Fibroblast of mammary gland (primary cell): ENCODE data around the gene EIF2S2.

Source experiments
- DNase-seq: peaks from one replicate; pipeline ENCODE4 v3.0.0-alpha.2; 2010; ENCODE audit warnings: low read depth
- H3K4me3 ChIP-seq: 2 replicates; pipeline ENCODE4 v1.5.1; 2011; ENCODE audit warnings: low read depth, mild to moderate bottlenecking, low read length, moderate library complexity; ENCODE audit not compliant: control insufficient read depth
- CTCF ChIP-seq: conservative IDR thresholded peaks from 2 replicates; pipeline ENCODE4 v1.5.1; 2011; ENCODE audit warnings: low read depth, low read length, inconsistent platforms; ENCODE audit not compliant: control insufficient read depth, insufficient read depth

EIF2S2 gene

GRCh38 chr20:34070079-34070439, 42.0 kb downstream of the EIF2S2 start:
- no peak for DNase-seq
- no peak for TF ChIP-seq CTCF

GRCh38 chr20:34069341-34070078, 42.5 kb downstream of the EIF2S2 start:
- peak; percentile 87 for DNase-seq
- H3K4me3 ChIP-seq, result no peak overlapping the region
- peak; percentile 90 for TF ChIP-seq CTCF

More at GRCh38 chr20:34070079-34070439, 42.0 kb downstream of the EIF2S2 start:
- no peak overlapping the region for H3K4me3 ChIP-seq

- no peak overlapping the region for H3K4me3 ChIP-seq
- no peak for DNase-seq
- no peak for TF ChIP-seq CTCF
These were observed 44.0 kb downstream of the EIF2S2 start for GRCh38 chr20:34068001-34068400.

GRCh38 chr20:34066476-34067090, 45.5 kb downstream of the EIF2S2 start:
- peak; percentile 22 for DNase-seq
- TF ChIP-seq CTCF, result no peak
- no peak overlapping the region for H3K4me3 ChIP-seq

- no peak overlapping the region for H3K4me3 ChIP-seq
- no peak for TF ChIP-seq CTCF
- peak; percentile 81 for DNase-seq
These were observed 46.8 kb downstream of the EIF2S2 start for GRCh38 chr20:34065260-34065659.

- TF ChIP-seq CTCF, result no peak
- no peak overlapping the region for H3K4me3 ChIP-seq
- DNase-seq, result no peak
These were observed 47.8 kb downstream of the EIF2S2 start for GRCh38 chr20:34064286-34064685.
